ENCODE data around the gene HGD. TPM values are rescaled to one million over a fixed set of nuclear protein-coding genes. Genes with fewer than 3 reads are reported as not detected.
A peak's percentile ranks its signal among the peaks of the same experiment; 100 is the strongest.

The HGD gene
- total RNA-seq, 2 experiments from 2014 or later = 1.7 to 2.0 TPM

- peaks cover 19% of the 10 kb centered on the region for H3K36me3 Mint-ChIP-seq
- no peak for DNase-seq
- POLR2A ChIA-PET = interaction anchor here (0.9 kb wide), 1 partner anchor 9 kb away, joined by 3 read pairs; the partner anchor contains the start of gene NDUFB4
- H3K4me3 Mint-ChIP-seq = no peak overlapping the region
- no peaks in the 10 kb centered on the region for H3K27me3 Mint-ChIP-seq
- no peak overlapping the region for H3K27ac Mint-ChIP-seq
- H3K4me1 Mint-ChIP-seq = peaks cover 5% of the 10 kb centered on the region
- H3K9me3 Mint-ChIP-seq = no peaks in the 10 kb centered on the region
- ATAC-seq (ENCODE audit: low read depth) = no peak
Measured at GRCh38 chr3:120604382-120604781, 77.7 kb downstream of the HGD start.

- no peak overlapping the region for H3K27ac Mint-ChIP-seq
- DNase-seq (no peak), ATAC-seq (ENCODE audit: low read depth) (no peak)
- H3K9me3 Mint-ChIP-seq = no peaks in the 10 kb centered on the region
- peaks cover 19% of the 10 kb centered on the region for H3K36me3 Mint-ChIP-seq
- peaks cover 5% of the 10 kb centered on the region for H3K4me1 Mint-ChIP-seq
- H3K4me3 Mint-ChIP-seq = no peak overlapping the region
- no peaks in the 10 kb centered on the region for H3K27me3 Mint-ChIP-seq
- POLR2A ChIA-PET = no interaction called here
Measured at GRCh38 chr3:120602682-120603081, 79.4 kb downstream of the HGD start.

- no peaks in the 10 kb centered on the region for H3K27me3 Mint-ChIP-seq
- ATAC-seq (ENCODE audit: low read depth) = no peak
- H3K27ac Mint-ChIP-seq = no peak overlapping the region
- H3K4me3 Mint-ChIP-seq = no peak overlapping the region
- peaks cover 5% of the 10 kb centered on the region for H3K4me1 Mint-ChIP-seq
- peaks cover 24% of the 10 kb centered on the region for H3K36me3 Mint-ChIP-seq
- no peak for DNase-seq
- POLR2A ChIA-PET = no interaction called here
- no peaks in the 10 kb centered on the region for H3K9me3 Mint-ChIP-seq
Measured at GRCh38 chr3:120601554-120601953, 80.5 kb downstream of the HGD start.

- no peak overlapping the region for H3K4me3 Mint-ChIP-seq
- POLR2A ChIA-PET = no interaction called here
- no peaks in the 10 kb centered on the region for H3K27me3 Mint-ChIP-seq
- ATAC-seq (ENCODE audit: low read depth) (no peak), DNase-seq (no peak)
- peaks cover 24% of the 10 kb centered on the region for H3K36me3 Mint-ChIP-seq
- H3K9me3 Mint-ChIP-seq = no peaks in the 10 kb centered on the region
- peaks cover 13% of the 10 kb centered on the region for H3K4me1 Mint-ChIP-seq
- H3K27ac Mint-ChIP-seq = no peak overlapping the region
Measured at GRCh38 chr3:120599211-120599610, 82.8 kb downstream of the HGD start.

GRCh38 chr3:120597445-120598049, 84.5 kb downstream of the HGD start:
- POLR2A ChIA-PET = interaction anchor here (0.7 to 3.6 kb wide), 3 partner anchors 122 to 249 kb away, joined by 4 to 27 read pairs (median 12); partner anchors contain the start of genes GTF2E1 and RABL3
- ATAC-seq (ENCODE audit: low read depth) = no peak
- no peaks in the 10 kb centered on the region for H3K9me3 Mint-ChIP-seq
- no peak for DNase-seq
- H3K27ac Mint-ChIP-seq = peak overlapping the region; percentile 79
- no peak overlapping the region for H3K4me3 Mint-ChIP-seq
- H3K36me3 Mint-ChIP-seq = peaks cover 15% of the 10 kb centered on the region
- H3K27me3 Mint-ChIP-seq = peaks cover under 1% of the 10 kb centered on the region
- peaks cover 13% of the 10 kb centered on the region for H3K4me1 Mint-ChIP-seq

- peak overlapping the region; percentile 93 for H3K4me3 Mint-ChIP-seq
- peaks cover 3% of the 10 kb centered on the region for H3K27me3 Mint-ChIP-seq
- no peaks in the 10 kb centered on the region for H3K9me3 Mint-ChIP-seq
- peaks cover 14% of the 10 kb centered on the region for H3K36me3 Mint-ChIP-seq
- DNase-seq (no peak), ATAC-seq (ENCODE audit: low read depth) (no peak)
- peaks cover 13% of the 10 kb centered on the region for H3K4me1 Mint-ChIP-seq
- H3K27ac Mint-ChIP-seq = peak overlapping the region; percentile 92
- POLR2A ChIA-PET = interaction anchor here (2.0 to 3.6 kb wide), 3 partner anchors 123 to 502 kb away, joined by 12 to 27 read pairs (median 15); partner anchors contain the start of genes GSK3B, GTF2E1 and RABL3
Measured at GRCh38 chr3:120596853-120597223, 85.2 kb downstream of the HGD start.

GRCh38 chr3:120596116-120596852, 85.8 kb downstream of the HGD start, which contains the start of gene NDUFB4:
NDUFB4 (plus strand) TSS chr3:120596336; CDS start chr3:120596360, 24 bp downstream.
- ATAC-seq (ENCODE audit: low read depth) (peak; percentile 99), DNase-seq (peak; percentile 90)
- peaks cover 6% of the 10 kb centered on the region for H3K27me3 Mint-ChIP-seq
- no peaks in the 10 kb centered on the region for H3K9me3 Mint-ChIP-seq
- peak within 1 kb of the TSS; percentile 93 for H3K4me3 Mint-ChIP-seq
- H3K36me3 Mint-ChIP-seq = peaks cover 13% of the 10 kb centered on the region
- peaks cover 12% of the 10 kb centered on the region for H3K4me1 Mint-ChIP-seq
- H3K27ac Mint-ChIP-seq = peak within 1 kb of the TSS; percentile 92
- POLR2A ChIA-PET = interaction anchor here (1.0 to 3.6 kb wide), 7 partner anchors 8 to 502 kb away, joined by 3 to 27 read pairs (median 6); partner anchors contain the start of genes GSK3B, GTF2E1, LRRC58 and RABL3

GRCh38 chr3:120595788-120596115, 86.3 kb downstream of the HGD start:
- peaks cover 7% of the 10 kb centered on the region for H3K36me3 Mint-ChIP-seq
- peak overlapping the region; percentile 92 for H3K27ac Mint-ChIP-seq
- POLR2A ChIA-PET = interaction anchor here (1.0 to 3.6 kb wide), 7 partner anchors 9 to 501 kb away, joined by 3 to 27 read pairs (median 6); partner anchors contain the start of genes GSK3B, GTF2E1, LRRC58 and RABL3
- no peaks in the 10 kb centered on the region for H3K9me3 Mint-ChIP-seq
- peaks cover 6% of the 10 kb centered on the region for H3K27me3 Mint-ChIP-seq
- no peak for DNase-seq
- ATAC-seq (ENCODE audit: low read depth) = no peak
- H3K4me1 Mint-ChIP-seq = peaks cover 11% of the 10 kb centered on the region
- H3K4me3 Mint-ChIP-seq = peak overlapping the region; percentile 93

GRCh38 chr3:120587332-120587975, 94.6 kb downstream of the HGD start:
- Mint-ChIP-seq H3K9me3 (peaks cover 2% of the 10 kb centered on the region), H3K4me1 (no peaks in the 10 kb centered on the region), H3K27me3 (peaks cover 7% of the 10 kb centered on the region), H3K27ac (no peak overlapping the region), H3K4me3 (no peak overlapping the region), H3K36me3 (no peaks in the 10 kb centered on the region)
- DNase-seq (no peak), ATAC-seq (ENCODE audit: low read depth) (no peak)
- POLR2A ChIA-PET = no interaction called here

Other genes with a start within 250 kb of the HGD start
- gene FSTL1, start 231.2 kb downstream of the HGD start, total RNA-seq = 1 to 10 TPM in 1 of 2 experiments, under 1 TPM in 1; 0.31 to 1.1 TPM
- gene NDUFB4, start 85.9 kb downstream of the HGD start, total RNA-seq = 100 to 1,000 TPM; 120 to 121 TPM
- gene RABL3, start 60.3 kb upstream of the HGD start, total RNA-seq = 10 to 100 TPM; 21.1 to 22.3 TPM
- 10 to 100 TPM; 29.0 to 29.2 TPM for gene GTF2E1, start 60.5 kb upstream of the HGD start, total RNA-seq
- gene STXBP5L, start 226.0 kb upstream of the HGD start, total RNA-seq = not detected